ENCODE results near the gene DUSP21.

The DUSP21 gene

DNA sequence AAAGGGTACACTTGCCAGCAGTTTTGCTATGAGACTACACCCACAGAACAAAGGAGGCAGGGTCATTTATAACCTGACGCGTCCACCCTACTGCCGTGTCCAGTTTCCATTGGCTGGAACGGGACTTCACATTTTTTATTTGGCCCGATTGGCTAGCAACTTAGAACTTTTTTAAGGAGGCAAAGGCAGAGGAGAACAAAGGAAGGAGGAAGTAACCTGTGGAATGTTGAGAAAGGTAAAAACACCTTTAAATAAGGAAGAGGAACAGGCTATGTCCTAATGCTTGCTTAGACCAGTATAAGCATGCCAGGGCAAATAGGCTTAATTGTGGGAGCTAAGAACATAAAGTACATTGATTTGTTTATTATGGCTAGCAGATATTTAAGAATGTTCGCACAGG, 47.8 kb downstream of the DUSP21 start:
- Histone ChIP-seq H3K27me3 (replicated peaks) (no peaks in the 10 kb centered on the region), H3K36me3 (replicated peaks) (no peaks in the 10 kb centered on the region), H3K4me3 (ENCODE audit: low read depth, low read length) (no peak overlapping the region), H3K27ac (no peak overlapping the region)
- in situ Hi-C loops (cut with HindIII; ENCODE audit: low pct_ligation_motif_present, low sequenced_read_pairs) = no loop called here
- DNase-seq = no peak
- TF ChIP-seq, protein P1, sequence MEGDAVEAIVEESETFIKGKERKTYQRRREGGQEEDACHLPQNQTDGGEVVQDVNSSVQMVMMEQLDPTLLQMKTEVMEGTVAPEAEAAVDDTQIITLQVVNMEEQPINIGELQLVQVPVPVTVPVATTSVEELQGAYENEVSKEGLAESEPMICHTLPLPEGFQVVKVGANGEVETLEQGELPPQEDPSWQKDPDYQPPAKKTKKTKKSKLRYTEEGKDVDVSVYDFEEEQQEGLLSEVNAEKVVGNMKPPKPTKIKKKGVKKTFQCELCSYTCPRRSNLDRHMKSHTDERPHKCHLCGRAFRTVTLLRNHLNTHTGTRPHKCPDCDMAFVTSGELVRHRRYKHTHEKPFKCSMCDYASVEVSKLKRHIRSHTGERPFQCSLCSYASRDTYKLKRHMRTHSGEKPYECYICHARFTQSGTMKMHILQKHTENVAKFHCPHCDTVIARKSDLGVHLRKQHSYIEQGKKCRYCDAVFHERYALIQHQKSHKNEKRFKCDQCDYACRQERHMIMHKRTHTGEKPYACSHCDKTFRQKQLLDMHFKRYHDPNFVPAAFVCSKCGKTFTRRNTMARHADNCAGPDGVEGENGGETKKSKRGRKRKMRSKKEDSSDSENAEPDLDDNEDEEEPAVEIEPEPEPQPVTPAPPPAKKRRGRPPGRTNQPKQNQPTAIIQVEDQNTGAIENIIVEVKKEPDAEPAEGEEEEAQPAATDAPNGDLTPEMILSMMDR (IDR thresholded peaks at IDR 0.05; ENCODE audit: low read depth, low read length, missing control alignments) = no peak
